Measurements from ENCODE around the gene ANKS1B. TPM values are rescaled to one million over a fixed set of nuclear protein-coding genes. Genes with fewer than 3 reads are reported as not detected.

Gene ANKS1B
- total RNA-seq, 1 experiment from 2014 or later, result 5.8 TPM

DNA sequence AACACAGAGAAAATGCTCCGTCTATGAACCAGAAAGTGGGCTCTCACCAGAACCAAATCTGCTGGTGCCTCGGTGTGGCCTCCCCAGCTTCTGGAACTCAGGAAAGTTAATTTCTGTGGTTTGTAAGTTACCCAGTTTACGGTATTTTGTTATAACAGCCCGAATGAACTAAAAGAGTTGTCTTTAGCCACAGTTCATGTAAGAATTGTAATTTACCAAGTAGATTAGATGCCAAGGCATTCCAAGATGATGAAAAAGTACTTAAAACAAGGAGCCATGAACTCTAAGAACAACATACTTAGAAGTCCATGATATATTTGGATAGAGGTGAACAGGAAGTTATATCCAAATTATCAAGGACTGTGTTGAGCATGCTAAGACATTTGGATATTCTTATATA lies 597.1 kb downstream of the ANKS1B start:
- DNase-seq (ENCODE audit: low spot score) (no peak), ATAC-seq (no peak)
- TF ChIP-seq ZNF416 (CRISPR knock-in tag; IDR thresholded peaks at IDR 0.05), result no peak
- no peak for TF ChIP-seq NFE2L1 (CRISPR knock-in tag; IDR thresholded peaks at IDR 0.05)
- TF ChIP-seq FOXP1 (CRISPR knock-in tag; IDR thresholded peaks at IDR 0.05; ENCODE audit: borderline replicate concordance), result no peak
- no peak for TF ChIP-seq SMAD4 (CRISPR knock-in tag; IDR thresholded peaks at IDR 0.05)
- no peak for TF ChIP-seq KAT7 (CRISPR knock-in tag; IDR thresholded peaks at IDR 0.05; ENCODE audit: borderline replicate concordance)
- no peak for TF ChIP-seq GRHL2 (CRISPR knock-in tag; IDR thresholded peaks at IDR 0.05; ENCODE audit: insufficient replicate concordance, severe bottlenecking)
- TF ChIP-seq ZNF396 (CRISPR knock-in tag; IDR thresholded peaks at IDR 0.05; ENCODE audit: borderline replicate concordance), result no peak
- H3K27me3 Mint-ChIP-seq (ENCODE audit: low read depth), result no peaks in the 10 kb centered on the region
- H3K4me1 Mint-ChIP-seq, result peaks cover 10% of the 10 kb centered on the region
- H3K9me3 Mint-ChIP-seq, result no peaks in the 10 kb centered on the region
- ChIA-PET CTCF (interaction anchor here (0.6 to 1.8 kb wide), 5 partner anchors 211 to 1028 kb away, joined by 3 to 17 read pairs (median 5); no protein-coding TSS in a partner anchor), POLR2A (no interaction called here)
- H3K4me3 Mint-ChIP-seq, result no peak overlapping the region
- no peak overlapping the region for H3K27ac Mint-ChIP-seq
- no peaks in the 10 kb centered on the region for H3K36me3 Mint-ChIP-seq

- Mint-ChIP-seq H3K4me1 (peaks cover 10% of the 10 kb centered on the region), H3K9me3 (no peaks in the 10 kb centered on the region), H3K4me3 (no peak overlapping the region), H3K27me3 (ENCODE audit: low read depth) (no peaks in the 10 kb centered on the region), H3K36me3 (no peaks in the 10 kb centered on the region), H3K27ac (no peak overlapping the region)
- ChIA-PET POLR2A (no interaction called here), CTCF (interaction anchor here (0.6 to 1.8 kb wide), 27 partner anchors 8 to 1029 kb away, joined by 3 to 30 read pairs (median 3); no protein-coding TSS in a partner anchor)
- no peak for TF ChIP-seq ESRRA (CRISPR knock-in tag; IDR thresholded peaks at IDR 0.05; ENCODE audit: borderline replicate concordance)
- TF ChIP-seq CTCF (IDR thresholded peaks at IDR 0.05), result peak; percentile 75
- DNase-seq (ENCODE audit: low spot score), result no peak
- ATAC-seq, result peak; percentile 62
Observed at GRCh38 chr12:99386907-99387306, 597.8 kb downstream of the ANKS1B start.

- POLR2A ChIA-PET, result interaction anchor here (0.6 kb wide), 1 partner anchor 39 kb away, joined by 3 read pairs; no protein-coding TSS in a partner anchor
- DNase-seq (ENCODE audit: low spot score) (no peak), ATAC-seq (no peak)
- Mint-ChIP-seq H3K4me3 (no peak overlapping the region), H3K4me1 (peaks cover 4% of the 10 kb centered on the region; the same call in 1 of the 2 replicates), H3K27ac (0 out of 2 replicates have a peak overlapping the region, but pooled peaks have one; percentile 68), H3K9me3 (no peaks in the 10 kb centered on the region), H3K36me3 (no peaks in the 10 kb centered on the region), H3K27me3 (ENCODE audit: low read depth) (no peaks in the 10 kb centered on the region)
- CTCF ChIA-PET, result interaction anchor here (1.0 to 1.2 kb wide), 3 partner anchors 237 to 341 kb away, joined by 4 to 7 read pairs (median 5); no protein-coding TSS in a partner anchor
- no peak for TF ChIP-seq PRDM15 (CRISPR knock-in tag; IDR thresholded peaks at IDR 0.05)
- TF ChIP-seq TP53 (CRISPR knock-in tag; IDR thresholded peaks at IDR 0.05), result no peak
- no peak for TF ChIP-seq JUN (CRISPR knock-in tag; IDR thresholded peaks at IDR 0.05)
Observed at GRCh38 chr12:99383258-99383657, 601.5 kb downstream of the ANKS1B start.

GRCh38 chr12:99381992-99382391 lies 602.7 kb downstream of the ANKS1B start:
- ChIA-PET CTCF (no interaction called here), POLR2A (no interaction called here)
- no peaks in the 10 kb centered on the region for H3K36me3 Mint-ChIP-seq
- H3K9me3 Mint-ChIP-seq, result no peaks in the 10 kb centered on the region
- H3K27ac Mint-ChIP-seq, result no peak overlapping the region
- ATAC-seq, result no peak
- no peak overlapping the region for H3K4me3 Mint-ChIP-seq
- H3K27me3 Mint-ChIP-seq (ENCODE audit: low read depth), result no peaks in the 10 kb centered on the region
- H3K4me1 Mint-ChIP-seq, result peaks cover 4% of the 10 kb centered on the region; the same call in 1 of the 2 replicates
- no peak for DNase-seq (ENCODE audit: low spot score)
- TF ChIP-seq GTF2I (CRISPR knock-in tag; conservative IDR thresholded peaks at IDR 0.05) (no peak), ZNF232 (CRISPR knock-in tag; IDR thresholded peaks at IDR 0.05) (no peak), ZNF263 (CRISPR knock-in tag; IDR thresholded peaks at IDR 0.05; ENCODE audit: low read depth) (no peak), ATF1 (CRISPR knock-in tag; IDR thresholded peaks at IDR 0.05) (no peak), ZBTB21 (CRISPR knock-in tag; IDR thresholded peaks at IDR 0.05; ENCODE audit: borderline replicate concordance) (no peak), MLX (CRISPR knock-in tag; IDR thresholded peaks at IDR 0.05) (no peak)
- TF ChIP-seq, protein P1, sequence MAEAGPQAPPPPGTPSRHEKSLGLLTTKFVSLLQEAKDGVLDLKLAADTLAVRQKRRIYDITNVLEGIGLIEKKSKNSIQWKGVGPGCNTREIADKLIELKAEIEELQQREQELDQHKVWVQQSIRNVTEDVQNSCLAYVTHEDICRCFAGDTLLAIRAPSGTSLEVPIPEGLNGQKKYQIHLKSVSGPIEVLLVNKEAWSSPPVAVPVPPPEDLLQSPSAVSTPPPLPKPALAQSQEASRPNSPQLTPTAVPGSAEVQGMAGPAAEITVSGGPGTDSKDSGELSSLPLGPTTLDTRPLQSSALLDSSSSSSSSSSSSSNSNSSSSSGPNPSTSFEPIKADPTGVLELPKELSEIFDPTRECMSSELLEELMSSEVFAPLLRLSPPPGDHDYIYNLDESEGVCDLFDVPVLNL (CRISPR knock-in tag; IDR thresholded peaks at IDR 0.05; ENCODE audit: borderline replicate concordance, low read depth), result no peak
- TF ChIP-seq, protein P2, sequence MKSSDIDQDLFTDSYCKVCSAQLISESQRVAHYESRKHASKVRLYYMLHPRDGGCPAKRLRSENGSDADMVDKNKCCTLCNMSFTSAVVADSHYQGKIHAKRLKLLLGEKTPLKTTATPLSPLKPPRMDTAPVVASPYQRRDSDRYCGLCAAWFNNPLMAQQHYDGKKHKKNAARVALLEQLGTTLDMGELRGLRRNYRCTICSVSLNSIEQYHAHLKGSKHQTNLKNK (CRISPR knock-in tag; IDR thresholded peaks at IDR 0.05), result no peak
- TF ChIP-seq, protein P3, sequence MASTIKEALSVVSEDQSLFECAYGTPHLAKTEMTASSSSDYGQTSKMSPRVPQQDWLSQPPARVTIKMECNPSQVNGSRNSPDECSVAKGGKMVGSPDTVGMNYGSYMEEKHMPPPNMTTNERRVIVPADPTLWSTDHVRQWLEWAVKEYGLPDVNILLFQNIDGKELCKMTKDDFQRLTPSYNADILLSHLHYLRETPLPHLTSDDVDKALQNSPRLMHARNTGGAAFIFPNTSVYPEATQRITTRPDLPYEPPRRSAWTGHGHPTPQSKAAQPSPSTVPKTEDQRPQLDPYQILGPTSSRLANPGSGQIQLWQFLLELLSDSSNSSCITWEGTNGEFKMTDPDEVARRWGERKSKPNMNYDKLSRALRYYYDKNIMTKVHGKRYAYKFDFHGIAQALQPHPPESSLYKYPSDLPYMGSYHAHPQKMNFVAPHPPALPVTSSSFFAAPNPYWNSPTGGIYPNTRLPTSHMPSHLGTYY (CRISPR knock-in tag; IDR thresholded peaks at IDR 0.05), result no peak
